ENCODE data around the gene ARID1A.

DNA sequence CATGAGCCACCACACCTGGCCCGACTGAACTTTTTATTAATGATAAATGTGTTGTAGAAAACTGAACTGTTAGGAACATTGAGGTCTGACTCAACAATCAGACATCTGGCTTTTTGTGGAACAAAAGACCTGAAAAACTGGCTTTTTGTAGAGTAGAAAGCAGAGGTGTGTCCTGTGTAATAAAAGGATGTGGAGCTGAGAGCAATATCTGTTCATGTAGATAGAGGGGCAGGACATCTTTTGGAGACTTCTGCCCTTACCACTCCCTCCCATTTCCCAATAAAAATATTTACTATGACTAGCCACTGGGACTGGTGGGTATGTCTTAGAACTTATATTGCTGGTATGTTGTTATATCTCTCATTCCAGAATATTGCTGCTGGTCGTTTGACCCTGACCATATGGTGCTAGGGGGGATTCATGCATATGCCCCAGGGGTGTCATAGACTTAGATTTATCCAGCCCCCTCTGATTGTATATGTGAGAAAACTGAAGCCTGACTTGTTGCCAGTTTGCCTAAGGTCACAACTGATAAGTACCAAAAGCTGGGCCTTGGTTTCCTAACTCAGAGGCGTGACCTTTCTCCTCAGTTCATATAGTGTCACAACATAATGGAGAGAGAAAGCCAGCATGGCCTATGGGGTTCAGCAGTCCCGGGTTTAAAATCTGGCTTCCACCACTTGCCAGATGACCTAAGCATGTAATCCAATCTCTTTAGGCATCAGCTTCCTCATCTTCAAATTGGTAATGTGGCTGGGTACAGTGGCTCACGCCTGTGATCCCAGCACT is 58.5 kb downstream of the ARID1A start:
- TF ChIP-seq, protein P1, sequence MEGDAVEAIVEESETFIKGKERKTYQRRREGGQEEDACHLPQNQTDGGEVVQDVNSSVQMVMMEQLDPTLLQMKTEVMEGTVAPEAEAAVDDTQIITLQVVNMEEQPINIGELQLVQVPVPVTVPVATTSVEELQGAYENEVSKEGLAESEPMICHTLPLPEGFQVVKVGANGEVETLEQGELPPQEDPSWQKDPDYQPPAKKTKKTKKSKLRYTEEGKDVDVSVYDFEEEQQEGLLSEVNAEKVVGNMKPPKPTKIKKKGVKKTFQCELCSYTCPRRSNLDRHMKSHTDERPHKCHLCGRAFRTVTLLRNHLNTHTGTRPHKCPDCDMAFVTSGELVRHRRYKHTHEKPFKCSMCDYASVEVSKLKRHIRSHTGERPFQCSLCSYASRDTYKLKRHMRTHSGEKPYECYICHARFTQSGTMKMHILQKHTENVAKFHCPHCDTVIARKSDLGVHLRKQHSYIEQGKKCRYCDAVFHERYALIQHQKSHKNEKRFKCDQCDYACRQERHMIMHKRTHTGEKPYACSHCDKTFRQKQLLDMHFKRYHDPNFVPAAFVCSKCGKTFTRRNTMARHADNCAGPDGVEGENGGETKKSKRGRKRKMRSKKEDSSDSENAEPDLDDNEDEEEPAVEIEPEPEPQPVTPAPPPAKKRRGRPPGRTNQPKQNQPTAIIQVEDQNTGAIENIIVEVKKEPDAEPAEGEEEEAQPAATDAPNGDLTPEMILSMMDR (conservative IDR thresholded peaks at IDR 0.05; ENCODE audit: low read length): no peak
- TF ChIP-seq EZH2phosphoT487 (IDR thresholded peaks at IDR 0.05; ENCODE audit: borderline replicate concordance, low read depth, low read length): no peak

All from OCI-LY7 (cell line).